ENCODE results near the gene RPL3.
"Not testable (repeated sequence)": the region's sequence is repeated elsewhere in the genome, so short reads cannot be mapped to it uniquely, and the experiment has no call there.

Gene RPL3

DNA sequence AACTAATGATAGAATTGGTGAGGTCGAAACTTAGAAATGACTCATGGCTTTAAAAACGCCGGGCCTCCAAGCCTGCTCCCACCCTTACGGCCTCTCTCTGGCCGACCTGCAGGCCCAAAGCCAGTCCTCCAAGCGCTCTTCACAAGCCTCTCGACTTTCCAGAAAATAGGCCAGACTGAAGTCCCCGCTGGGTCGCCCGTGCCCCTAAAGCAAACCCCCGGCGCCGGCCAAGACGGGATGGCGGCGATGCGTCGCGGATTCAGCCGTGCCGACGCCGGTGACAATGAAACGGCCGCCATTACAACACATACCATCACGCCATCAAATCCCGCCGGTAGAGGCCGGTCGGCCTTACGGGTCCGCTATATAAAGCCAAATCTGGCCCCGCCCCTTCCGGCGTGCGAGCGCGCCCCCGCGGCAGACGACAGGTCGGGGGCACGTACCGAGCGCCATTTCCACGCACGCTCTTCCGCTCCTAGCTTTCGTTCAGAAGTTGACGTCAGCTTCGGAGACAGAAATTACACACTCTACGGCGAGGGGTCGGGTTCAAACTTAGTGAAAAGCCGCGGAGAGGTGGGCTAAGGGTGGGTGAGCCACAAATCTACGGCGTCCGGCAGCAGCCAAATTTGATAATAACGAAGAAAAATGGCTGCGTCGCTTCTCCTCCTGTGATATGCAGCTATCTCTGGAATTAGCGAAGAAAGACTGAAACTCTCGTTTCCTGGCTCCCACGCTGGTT, at the start of gene RPL3:
Gene RPL3 (minus strand): TSS at position 340 of the 739 bp plus-strand sequence. CDS start 26 bp downstream, at position 314.
- Mint-ChIP-seq H3K4me3 (peak within 1 kb of the TSS; percentile 95), H3K36me3 (ENCODE audit: low read depth) (peaks cover 57% of the 10 kb centered on the region), H3K27me3 (peaks cover 3% of the 10 kb centered on the region), H3K9me3 (no peaks in the 10 kb centered on the region), H3K27ac (peak within 1 kb of the TSS; percentile 100), H3K4me1 (peaks cover 52% of the 10 kb centered on the region)
- ATAC-seq, result peak; percentile 79
- DNase-seq, result peak; percentile 97

DNA sequence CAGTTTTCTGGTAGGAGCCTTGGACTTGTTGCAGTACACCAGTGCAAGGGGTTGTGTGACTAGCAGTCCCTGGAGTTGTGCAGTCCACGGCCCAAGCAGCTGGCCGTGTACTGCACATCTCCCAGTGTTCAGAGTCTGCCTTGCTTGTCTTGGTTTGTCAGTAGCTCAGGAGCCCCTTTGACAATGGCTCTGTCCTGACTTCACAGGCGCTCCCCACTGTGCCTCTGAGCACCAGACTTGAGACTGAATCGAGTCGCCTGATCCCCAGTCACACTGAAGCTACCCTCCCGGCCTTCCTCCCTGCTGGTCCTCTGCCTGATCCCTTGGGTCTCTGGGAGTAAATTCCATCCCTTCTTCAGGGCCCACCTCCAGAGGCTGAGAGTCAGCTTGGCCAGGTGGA, 49.8 kb upstream of the RPL3 start:
- Mint-ChIP-seq H3K27ac (no peak overlapping the region), H3K4me3 (no peak overlapping the region)
- ATAC-seq, result no peak

DNA sequence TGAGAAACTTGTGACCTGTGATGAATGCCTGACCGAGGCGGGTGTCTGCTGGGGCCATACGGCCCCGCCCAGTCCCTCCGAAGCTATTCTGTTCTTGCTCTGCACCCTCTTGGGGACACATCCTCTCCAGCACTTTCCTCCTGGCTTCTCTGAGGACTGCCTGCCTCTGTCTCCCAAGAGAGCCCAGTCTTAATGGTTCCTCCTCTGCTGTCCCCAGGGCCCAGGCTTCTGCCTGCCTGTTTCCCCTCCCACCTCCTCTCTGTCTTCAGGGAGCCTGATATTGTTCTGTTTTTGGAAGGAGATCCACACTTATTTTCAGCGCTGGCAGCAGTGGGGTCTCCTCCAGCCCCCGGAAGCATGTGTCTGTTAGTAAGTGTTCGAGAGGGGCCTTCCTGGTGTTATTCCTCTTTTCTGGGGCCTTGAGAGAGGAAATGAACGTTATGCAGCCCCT, 49.1 kb upstream of the RPL3 start:
- H3K27ac Mint-ChIP-seq, result no peak overlapping the region
- no peaks in the 10 kb centered on the region for H3K36me3 Mint-ChIP-seq (ENCODE audit: low read depth)
- DNase-seq, result no peak
- no peaks in the 10 kb centered on the region for H3K27me3 Mint-ChIP-seq
- peaks cover 8% of the 10 kb centered on the region for H3K4me1 Mint-ChIP-seq
- no peak overlapping the region for H3K4me3 Mint-ChIP-seq
- ATAC-seq, result no peak
- H3K9me3 Mint-ChIP-seq, result no peaks in the 10 kb centered on the region

More for the DNA sequence above, 49.8 kb upstream of the RPL3 start:
- Mint-ChIP-seq H3K4me1 (peaks cover 8% of the 10 kb centered on the region), H3K9me3 (no peaks in the 10 kb centered on the region), H3K27me3 (no peaks in the 10 kb centered on the region), H3K36me3 (ENCODE audit: low read depth) (no peaks in the 10 kb centered on the region)
- no peak for DNase-seq

DNA sequence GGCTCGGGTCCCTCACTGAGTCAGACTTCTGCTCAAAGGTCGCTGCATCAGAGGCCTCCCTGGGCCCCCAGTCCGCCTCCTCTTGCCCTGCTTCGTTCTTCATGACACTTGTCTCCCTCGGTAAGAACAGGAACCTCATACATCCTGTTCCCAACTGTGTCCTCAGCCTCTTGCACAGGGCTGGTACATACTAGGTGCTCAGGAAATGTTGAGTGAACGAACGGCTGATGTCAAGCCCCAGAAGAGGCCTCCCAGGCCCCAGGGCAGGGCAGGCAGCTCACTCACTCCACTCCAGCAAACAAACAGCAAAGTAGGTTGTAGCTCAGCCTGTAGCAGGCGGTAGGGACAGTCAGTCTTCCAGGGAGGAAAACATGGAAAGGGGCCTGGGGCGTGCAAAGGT, 47.6 kb upstream of the RPL3 start:
- Mint-ChIP-seq H3K27me3 (no peaks in the 10 kb centered on the region), H3K36me3 (ENCODE audit: low read depth) (no peaks in the 10 kb centered on the region), H3K4me3 (no peak overlapping the region), H3K9me3 (no peaks in the 10 kb centered on the region), H3K4me1 (peaks cover 8% of the 10 kb centered on the region), H3K27ac (no peak overlapping the region)
- ATAC-seq (peak; percentile 60), DNase-seq (no peak)

DNA sequence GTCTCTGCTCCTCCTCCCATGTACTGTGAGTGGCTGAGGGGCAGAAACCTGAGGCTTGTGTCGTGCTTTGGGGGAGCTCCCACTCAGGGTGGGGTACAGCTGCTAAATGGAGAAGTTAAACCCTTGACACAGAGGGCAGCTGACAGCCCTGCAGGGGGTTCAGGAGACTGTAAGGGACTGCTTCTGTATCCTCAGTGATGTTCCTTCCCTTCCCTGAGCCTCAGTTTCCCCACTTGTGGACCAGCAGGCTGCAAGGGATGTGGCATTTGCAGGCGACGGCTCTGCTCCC, 46.0 kb upstream of the RPL3 start:
- H3K27ac Mint-ChIP-seq, result no peak overlapping the region
- no peak for ATAC-seq
- no peaks in the 10 kb centered on the region for H3K36me3 Mint-ChIP-seq (ENCODE audit: low read depth)
- H3K27me3 Mint-ChIP-seq, result no peaks in the 10 kb centered on the region
- H3K4me1 Mint-ChIP-seq, result peaks cover 8% of the 10 kb centered on the region
- H3K4me3 Mint-ChIP-seq, result no peak overlapping the region
- no peaks in the 10 kb centered on the region for H3K9me3 Mint-ChIP-seq
- DNase-seq, result no peak

DNA sequence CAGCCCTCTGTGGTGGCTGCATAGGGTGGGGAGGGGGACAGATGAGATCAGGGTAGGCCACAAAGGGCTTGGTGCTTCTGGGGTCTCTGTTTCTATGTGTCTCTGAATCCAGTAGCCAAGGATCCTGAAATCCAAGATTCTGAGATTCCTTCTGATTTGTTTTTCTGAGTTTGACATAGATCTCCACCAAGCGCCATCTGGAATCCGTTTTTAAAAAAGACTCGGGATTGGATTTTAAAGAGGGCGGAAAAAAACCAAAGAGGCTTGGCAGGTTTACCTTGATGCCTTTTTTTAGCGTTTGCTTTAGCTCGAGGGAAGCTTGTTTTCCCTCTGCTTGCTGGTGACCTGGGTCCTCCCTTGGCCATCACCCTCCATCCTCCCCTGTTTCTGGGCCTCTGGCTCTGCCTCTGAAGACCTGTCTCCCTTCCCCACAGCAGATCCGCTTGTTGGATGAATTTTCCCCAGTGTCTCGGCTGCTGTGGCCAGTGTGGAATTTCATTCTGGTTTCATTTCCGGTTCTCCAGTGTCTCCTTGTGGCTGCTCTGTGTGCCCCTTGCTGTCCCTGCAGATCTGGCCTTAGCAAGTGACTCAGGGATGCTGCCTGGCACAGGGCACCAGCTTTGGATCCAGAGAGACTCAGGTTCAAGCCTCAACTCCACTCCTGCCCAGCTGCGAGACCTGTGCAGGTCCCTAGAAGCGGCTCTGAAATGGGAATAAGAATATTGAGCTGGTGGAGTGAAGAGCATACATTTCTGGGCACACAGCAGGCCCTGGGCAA, 45.5 kb upstream of the RPL3 start:
- no peak overlapping the region for H3K4me3 Mint-ChIP-seq
- no peaks in the 10 kb centered on the region for H3K36me3 Mint-ChIP-seq (ENCODE audit: low read depth)
- H3K9me3 Mint-ChIP-seq, result no peaks in the 10 kb centered on the region
- peaks cover 8% of the 10 kb centered on the region for H3K4me1 Mint-ChIP-seq
- no peak overlapping the region for H3K27ac Mint-ChIP-seq
- no peaks in the 10 kb centered on the region for H3K27me3 Mint-ChIP-seq
- ATAC-seq, result no peak
- DNase-seq, result no peak

DNA sequence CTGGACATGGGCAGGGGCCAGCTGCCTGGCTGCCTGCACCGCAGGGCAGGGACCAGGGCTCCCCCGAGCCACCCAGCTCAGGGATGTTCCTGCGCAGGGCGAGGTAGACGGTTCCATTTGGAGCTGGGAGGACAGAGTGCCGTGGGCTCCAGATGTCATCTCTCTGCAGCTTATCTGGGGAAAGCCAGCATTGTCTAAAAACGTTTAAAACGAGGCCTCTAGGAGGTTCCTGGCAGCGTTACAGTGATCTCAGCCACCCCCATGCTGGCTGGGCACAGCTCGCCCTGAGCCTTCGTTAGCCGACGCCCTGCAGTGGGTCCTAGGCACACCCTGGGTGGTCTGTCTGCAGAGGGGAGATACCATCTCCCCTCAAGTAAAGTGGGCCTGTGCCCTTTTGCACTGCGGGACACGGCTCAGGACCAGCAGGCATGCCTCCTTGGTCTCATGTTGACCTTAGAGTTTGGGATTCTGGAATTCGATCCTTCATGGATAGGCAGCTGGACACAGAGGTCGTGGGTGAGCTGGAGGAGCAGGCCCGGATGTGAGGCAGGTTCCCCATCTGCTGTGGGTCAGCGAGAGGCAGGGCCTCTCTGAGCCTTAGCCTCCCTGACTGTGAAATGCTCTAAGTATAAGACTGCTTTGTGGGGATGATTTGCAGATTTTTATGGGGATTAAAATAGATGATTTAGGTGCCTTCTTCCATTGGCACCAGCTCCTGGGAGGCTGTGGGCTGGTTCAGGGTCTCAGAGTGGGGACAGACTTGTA, 44.5 kb upstream of the RPL3 start:
- H3K4me3 Mint-ChIP-seq, result no peak overlapping the region
- DNase-seq, result no peak
- H3K4me1 Mint-ChIP-seq, result peaks cover 8% of the 10 kb centered on the region
- no peaks in the 10 kb centered on the region for H3K27me3 Mint-ChIP-seq
- no peak overlapping the region for H3K27ac Mint-ChIP-seq
- H3K9me3 Mint-ChIP-seq, result no peaks in the 10 kb centered on the region
- no peaks in the 10 kb centered on the region for H3K36me3 Mint-ChIP-seq (ENCODE audit: low read depth)
- no peak for ATAC-seq

DNA sequence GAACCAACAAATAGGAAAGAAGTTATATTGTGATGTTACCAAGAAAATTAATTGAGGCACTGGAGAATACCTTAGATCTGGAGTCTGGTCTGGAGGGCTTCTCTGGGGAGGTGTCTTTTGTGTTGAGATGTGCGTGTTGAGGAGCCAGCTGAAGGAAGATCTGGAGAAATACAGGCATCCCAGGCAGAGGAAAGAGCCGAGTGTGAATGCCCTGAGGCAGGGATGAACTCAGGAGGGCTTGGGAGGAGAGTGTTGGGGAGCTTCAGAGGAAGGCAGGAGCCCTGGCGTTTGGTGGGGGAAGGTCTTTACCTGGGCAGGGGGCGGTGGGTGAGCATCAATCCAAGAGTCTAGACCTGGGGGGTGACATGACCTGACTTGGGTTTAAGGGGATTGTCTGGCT, 43.5 kb upstream of the RPL3 start:
- Mint-ChIP-seq H3K36me3 (ENCODE audit: low read depth) (no peaks in the 10 kb centered on the region), H3K4me1 (peaks cover 7% of the 10 kb centered on the region), H3K4me3 (no peak overlapping the region), H3K27ac (no peak overlapping the region), H3K9me3 (no peaks in the 10 kb centered on the region), H3K27me3 (no peaks in the 10 kb centered on the region)
- DNase-seq (no peak), ATAC-seq (no peak)

DNA sequence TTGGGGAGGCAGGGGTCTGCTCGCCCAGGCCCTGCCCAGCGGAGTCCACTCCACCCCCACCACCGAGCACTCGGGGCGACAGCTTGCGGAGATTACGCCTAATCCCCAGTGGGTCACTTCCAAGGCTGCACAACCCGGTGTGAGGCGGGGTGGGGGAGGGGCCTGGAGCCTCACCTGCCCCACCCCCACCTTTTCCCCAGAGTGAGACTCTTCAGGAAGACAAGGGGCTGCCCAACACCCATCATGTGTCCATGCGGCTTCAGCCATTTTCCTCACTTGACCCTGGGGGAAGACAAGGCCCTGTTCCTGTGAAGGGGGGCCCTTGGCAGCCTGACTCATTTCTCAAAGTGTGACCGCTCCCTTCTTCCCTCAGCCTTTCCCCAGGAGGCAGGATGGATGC, 42.8 kb upstream of the RPL3 start:
- H3K4me3 Mint-ChIP-seq, result no peak overlapping the region
- H3K27ac Mint-ChIP-seq, result no peak overlapping the region
- DNase-seq (no peak), ATAC-seq (no peak)
- H3K4me1 Mint-ChIP-seq, result peaks cover 4% of the 10 kb centered on the region
- no peaks in the 10 kb centered on the region for H3K9me3 Mint-ChIP-seq
- no peaks in the 10 kb centered on the region for H3K36me3 Mint-ChIP-seq (ENCODE audit: low read depth)
- H3K27me3 Mint-ChIP-seq, result no peaks in the 10 kb centered on the region

DNA sequence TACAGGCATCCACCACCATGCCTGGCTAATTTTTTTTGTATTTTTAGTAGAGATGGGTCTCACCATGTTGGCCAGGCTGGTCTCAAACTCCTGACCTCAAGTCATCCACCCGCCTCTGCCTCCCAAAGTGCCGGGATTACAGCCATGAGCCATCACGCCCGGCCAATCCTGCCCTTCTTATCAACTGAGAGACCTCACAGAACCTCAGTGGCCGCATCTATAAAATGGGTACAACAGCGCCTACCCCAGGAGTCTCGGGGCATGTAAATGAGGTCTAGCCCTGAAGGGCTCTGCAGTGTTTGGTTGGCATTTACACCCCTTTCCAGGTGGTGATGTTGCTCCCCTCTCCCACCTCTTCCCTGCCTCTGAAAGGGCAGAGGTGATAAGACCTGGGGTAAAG, 42.1 kb upstream of the RPL3 start:
- H3K9me3 Mint-ChIP-seq, result no peaks in the 10 kb centered on the region
- no peaks in the 10 kb centered on the region for H3K27me3 Mint-ChIP-seq
- no peaks in the 10 kb centered on the region for H3K36me3 Mint-ChIP-seq (ENCODE audit: low read depth)
- ATAC-seq (no peak), DNase-seq (no peak)
- H3K4me1 Mint-ChIP-seq, result peaks cover under 1% of the 10 kb centered on the region
- H3K27ac Mint-ChIP-seq, result no peak overlapping the region
- no peak overlapping the region for H3K4me3 Mint-ChIP-seq

DNA sequence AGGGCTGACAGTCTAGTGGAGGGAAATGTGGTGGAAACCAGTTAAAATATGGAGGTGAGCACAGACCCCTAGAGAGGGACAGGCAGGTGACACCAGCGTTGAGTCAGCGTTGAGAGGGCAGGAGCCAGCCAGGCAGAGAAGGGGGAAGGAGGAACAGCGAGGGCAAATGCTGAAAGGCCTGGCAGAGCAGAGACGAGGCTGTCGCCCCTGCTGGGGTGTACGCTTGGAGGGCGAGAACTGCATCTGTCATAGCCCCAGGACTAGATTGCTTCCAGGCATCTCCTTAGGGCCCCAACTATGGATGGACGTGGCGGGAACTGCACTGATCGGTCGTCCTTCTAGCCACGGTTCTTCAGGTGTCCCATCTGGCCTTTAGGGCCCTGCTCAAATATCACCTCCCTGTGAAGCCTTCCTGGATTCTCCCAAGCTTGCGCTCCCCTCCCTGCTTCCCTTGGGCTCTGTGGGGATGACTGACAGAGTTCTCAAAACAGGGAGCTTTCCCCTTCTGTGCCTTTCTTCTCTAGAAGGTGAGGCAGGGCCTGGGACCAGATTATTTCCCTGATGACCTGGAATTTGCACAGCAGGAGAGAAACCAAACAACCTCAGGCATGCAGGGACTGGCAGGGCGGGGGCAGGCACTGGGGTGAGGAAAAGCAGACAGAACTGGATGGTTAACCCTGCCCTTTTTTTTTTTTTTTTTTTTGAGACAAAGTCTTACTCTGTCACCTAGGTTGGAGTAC, 41.4 kb upstream of the RPL3 start:
- Mint-ChIP-seq H3K27me3 (no peaks in the 10 kb centered on the region), H3K4me3 (no peak overlapping the region), H3K9me3 (no peaks in the 10 kb centered on the region), H3K4me1 (no peaks in the 10 kb centered on the region), H3K27ac (no peak overlapping the region), H3K36me3 (ENCODE audit: low read depth) (no peaks in the 10 kb centered on the region)
- no peak for ATAC-seq
- DNase-seq, result no peak

DNA sequence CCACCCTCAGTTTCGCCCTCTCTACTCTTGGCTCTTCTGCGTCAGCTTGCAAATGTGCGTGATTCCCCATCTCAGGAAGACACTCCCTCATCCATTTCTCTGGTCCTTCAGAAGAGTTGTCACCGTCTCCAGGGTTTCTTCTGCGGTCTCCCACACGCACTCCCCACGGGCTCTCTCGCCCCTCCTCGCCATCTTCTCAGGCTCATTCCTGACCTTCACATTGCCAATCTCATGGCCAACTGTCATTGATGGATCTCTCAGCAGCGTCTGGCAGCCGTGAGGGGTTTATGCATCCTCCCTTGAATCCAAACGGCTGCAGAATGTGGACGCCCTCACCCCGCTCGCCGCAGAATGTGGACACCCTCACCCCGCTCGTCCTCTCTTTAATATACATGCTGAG, 40.8 kb upstream of the RPL3 start:
- Mint-ChIP-seq H3K4me1 (no peaks in the 10 kb centered on the region), H3K4me3 (no peak overlapping the region), H3K27me3 (no peaks in the 10 kb centered on the region), H3K36me3 (ENCODE audit: low read depth) (no peaks in the 10 kb centered on the region), H3K27ac (no peak overlapping the region), H3K9me3 (no peaks in the 10 kb centered on the region)
- DNase-seq (no peak), ATAC-seq (no peak)

DNA sequence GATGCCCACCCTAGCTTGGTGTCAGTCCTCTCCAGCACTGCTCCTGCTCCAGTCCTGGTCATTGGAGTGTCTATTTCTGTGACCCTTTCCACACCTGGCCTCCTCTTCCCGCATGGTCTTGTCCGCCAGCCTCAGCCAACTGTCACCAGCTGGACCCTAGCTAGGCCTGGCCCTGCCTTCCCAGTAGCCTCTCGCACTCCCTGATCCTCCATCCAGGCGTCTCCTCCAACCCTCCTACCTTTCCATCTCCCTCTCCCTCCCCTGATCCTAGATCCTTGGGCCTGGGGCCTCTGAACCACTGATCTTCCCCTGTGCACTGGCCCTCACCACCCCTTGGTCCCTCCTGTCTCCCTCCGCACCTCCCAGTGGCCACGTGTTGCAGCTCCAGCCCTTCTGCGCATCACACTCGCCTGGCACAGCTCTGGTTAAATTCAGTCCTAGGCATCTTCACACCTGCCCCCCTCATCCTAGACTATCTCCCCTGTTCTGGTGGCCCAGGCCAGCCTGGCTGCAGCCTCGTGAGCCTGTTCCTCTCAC, 40.3 kb upstream of the RPL3 start:
- H3K9me3 Mint-ChIP-seq, result no peaks in the 10 kb centered on the region
- no peaks in the 10 kb centered on the region for H3K27me3 Mint-ChIP-seq
- no peak overlapping the region for H3K27ac Mint-ChIP-seq
- no peaks in the 10 kb centered on the region for H3K4me1 Mint-ChIP-seq
- no peaks in the 10 kb centered on the region for H3K36me3 Mint-ChIP-seq (ENCODE audit: low read depth)
- DNase-seq (no peak), ATAC-seq (no peak)
- H3K4me3 Mint-ChIP-seq, result no peak overlapping the region

DNA sequence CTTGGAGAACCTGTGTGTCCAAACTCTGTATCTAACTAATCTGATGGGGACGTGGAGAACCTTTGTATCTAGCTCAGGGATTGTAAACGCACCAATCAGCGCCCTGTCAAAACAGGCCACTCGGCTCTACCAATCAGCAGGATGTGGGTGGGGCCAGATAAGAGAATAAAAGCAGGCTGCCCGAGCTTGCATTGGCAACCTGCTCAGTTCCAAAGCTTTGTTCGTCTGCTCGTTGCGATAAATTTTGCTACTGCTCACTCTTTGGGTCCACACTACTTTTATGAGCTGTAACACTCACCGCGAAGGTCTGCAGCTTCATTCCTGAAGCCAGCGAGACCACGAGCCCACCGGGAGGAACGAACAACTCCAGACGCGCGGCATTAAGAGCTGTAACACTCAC, 38.8 kb upstream of the RPL3 start:
- H3K27ac Mint-ChIP-seq; DNase-seq; H3K36me3 Mint-ChIP-seq (ENCODE audit: low read depth); H3K4me1 Mint-ChIP-seq; H3K27me3 Mint-ChIP-seq; H3K4me3 Mint-ChIP-seq; H3K9me3 Mint-ChIP-seq; ATAC-seq: not testable (repeated sequence)

Data from activated naive CD8-positive, alpha-beta T cell treated with anti-CD3 and anti-CD28 coated beads, Interleukin-2, amount 50 U/mL, for 24 hours (primary cell).